ELR (cell line): ENCODE data around the gene APCDD1.

Source experiments
- DNase-seq: peaks from one replicate; pipeline ENCODE4 v3.0.0-alpha.2; 2015; ENCODE audit warnings: low read depth

APCDD1 gene

DNA sequence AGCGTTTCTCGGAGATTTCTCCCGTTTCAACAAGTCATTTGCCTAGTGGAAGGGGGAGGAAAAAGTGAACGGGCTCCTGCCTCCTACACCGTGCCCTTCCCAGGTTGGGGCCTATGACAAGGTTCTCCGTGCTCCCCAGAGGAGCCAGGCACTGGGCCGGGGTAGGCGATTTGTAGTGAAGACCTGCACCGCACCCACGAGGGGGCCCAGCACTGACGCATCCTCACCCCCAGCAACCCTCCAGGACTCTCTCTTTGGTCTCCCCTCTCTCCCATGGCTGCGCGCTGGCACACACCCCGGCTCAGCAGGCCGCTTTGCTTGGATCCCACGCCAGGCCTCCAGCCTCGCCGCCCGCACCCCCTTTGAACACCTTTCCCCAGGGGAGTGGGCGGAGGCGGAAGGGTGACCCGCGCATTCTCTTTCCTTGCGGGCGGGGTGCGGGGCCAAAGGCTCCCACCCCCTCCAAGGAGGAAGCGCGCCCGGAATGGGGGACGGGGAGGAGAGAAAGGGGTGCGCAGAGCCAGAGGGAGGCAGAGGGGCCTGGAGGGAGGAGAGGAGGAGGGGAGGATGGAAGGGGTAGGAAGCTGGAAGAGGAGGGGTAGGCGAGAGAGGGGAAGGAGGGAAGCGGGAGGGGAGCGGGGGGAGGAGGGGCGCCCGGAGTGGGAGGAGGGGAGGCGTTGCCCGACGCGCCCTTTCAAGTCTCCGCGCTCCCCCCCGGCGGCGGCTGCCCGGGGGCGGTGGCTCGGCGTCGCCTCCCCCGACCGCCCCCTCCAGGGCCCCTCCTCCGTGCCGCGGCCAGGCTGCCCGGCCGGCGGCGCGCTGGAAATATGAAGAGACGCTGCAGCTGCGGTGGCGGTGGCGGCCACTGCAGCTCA lies at the start of gene APCDD1:
TSS of gene APCDD1 (plus strand) at position 830 of the 875 bp plus-strand sequence. CDS start 347 bp downstream, outside the sequence.
- DNase-seq = no peak

DNA sequence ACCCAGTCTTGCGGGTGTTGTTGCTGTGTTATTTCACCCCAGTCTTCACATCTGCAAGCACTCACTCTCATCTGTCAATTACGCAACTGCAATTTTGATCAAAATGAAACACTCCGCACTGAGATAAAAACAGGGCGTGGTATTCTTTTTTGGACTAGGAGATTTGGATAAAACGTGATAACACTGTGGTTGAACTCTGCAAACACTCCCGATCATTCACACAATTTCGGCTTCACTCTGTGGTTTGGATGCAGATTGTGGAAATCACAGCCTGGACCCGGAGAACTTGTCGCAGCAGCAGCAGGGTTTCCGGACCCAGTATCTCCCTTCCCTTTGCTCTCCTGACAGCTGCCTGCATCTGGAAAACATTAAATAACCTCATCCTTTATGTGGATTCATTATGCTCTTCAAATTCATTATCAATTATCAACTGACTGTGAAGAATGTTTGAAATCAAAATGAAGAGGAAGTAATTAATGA lies 49.4 kb upstream of the APCDD1 start:
- no peak for DNase-seq

DNA sequence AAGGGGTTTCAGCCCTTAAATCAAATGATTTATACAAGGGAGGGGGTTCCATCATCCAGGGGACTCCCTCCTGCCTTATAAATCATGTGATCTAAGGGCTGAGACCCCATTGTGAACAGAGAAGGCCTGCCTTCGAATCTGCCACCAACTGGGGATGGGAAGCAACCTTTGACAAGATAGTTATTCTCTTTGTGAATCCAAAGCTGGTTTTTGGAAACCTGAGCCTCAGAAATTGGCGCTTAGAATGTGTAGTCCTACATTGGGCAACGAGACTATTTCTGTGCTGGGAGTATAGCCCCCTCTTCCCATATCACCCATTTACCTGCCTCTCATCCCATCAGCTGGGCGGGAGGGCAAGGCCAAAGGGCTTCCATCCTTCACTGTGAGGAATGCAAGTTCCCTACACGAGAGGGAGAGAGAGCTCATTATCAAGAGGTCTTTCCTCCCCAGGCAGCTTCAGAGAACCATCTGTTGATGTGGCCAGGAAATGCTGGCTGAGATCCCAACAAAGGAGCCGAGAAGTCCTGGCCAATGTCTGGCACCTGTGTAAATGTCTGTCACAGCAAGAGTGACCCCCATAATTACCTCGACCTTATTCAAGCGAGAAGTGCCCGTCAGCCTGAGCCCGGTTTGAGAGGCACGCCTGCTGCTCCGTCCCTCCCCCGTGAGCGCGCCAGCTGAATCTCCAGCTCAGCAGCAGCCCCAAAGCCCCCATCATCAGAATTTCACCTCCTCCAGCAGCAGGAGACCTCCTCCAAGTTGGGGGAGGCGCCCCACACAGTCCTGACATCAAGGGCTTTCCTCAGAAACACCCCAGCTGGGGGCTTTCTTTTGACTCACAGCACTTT lies 48.4 kb upstream of the APCDD1 start:
- no peak for DNase-seq

DNA sequence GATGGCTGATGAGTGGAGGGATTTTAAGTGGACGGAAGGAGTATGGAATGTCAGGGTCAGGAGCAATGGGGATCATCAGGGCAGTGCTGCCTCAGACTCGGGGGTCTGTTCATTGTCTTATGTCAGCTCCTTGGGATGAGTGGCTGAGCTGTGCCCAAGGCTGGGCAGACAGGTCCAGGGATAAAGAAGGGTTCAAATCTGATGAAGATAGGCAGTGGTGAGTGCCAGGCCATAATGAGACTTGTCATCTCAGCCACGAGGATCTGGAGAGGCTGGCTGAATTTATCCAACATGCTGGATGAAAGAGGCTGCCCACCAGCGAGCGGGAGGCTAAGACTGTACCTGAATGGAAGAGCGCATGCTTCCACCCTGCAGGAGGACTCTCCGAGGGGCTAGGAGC lies 46.3 kb upstream of the APCDD1 start:
- DNase-seq = no peak

DNA sequence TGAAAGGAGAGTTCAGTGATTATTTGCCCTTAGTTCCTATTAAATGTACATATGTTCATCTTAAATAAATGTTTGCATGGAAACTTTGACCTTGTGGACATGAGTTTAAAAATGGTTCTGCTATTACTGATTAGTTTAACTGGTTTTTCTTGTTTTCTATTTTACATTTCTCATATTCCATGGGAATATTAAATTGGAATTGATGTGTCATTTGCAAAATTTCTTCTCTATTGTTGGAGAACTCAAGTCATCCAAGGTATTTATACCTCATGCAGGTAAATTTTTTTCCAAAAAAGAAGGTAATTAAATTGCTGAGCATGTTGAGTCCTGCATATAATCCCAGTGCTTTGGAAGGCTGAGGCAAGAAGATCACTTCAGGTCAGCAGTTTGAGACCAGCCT lies 45.4 kb upstream of the APCDD1 start:
- no peak for DNase-seq

DNA sequence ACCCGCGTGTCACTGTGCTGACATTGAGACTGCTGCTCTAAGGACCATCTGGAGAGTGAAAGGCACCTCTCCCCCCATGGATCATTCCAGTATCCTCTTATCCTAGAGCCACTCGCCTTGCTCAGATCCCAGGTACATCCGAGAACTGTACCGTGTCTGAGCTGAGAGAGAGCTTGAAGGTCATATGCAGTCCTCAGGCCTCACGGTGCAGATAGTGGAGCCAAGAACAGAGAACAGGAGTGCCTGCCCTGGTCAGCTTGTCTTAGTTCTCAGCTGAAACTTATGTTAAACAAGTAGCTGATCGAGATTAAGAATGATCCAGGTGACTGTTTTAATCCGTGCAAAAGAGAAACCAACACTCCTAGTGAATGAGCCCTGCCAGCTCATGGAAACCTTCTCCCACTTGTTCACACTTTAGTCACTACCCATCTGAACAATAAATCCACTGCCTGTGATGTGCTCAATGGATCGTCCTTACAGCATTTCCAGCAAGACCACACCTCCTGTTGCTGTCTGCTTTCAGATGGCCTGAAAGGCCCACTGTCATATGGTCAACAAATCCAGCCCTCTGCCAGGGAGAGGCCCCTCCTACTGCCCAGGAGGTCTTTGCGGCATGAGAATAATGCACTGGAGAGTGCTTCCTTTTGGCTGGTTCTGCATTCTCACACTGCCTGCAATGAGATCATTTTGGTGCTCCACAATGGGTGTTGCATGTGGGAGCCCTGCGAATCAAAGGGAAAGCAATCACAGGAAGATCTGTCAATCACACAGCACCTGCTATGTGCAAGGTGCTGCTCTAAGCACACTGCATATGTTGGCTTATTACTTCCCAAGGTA lies 43.7 kb upstream of the APCDD1 start:
- DNase-seq = no peak

DNA sequence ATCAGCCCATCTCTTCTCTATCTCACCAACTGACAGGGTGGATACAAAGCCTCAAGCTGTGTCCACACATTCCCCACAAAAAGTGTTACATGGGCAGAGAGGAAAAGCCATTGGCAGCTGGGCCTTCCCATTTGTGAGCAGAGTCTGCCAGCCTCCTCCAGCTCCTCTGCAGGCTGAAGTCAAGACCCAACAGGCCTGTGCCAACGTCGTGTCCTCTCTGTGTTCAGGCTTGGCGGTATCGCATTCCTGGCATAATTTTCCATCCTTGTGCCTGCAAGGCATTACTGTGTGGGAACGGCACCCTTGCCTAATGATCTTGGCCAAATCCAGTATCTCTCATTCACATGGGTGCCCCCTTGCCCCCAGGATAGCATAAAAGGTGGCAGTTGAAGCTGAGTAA lies 41.5 kb upstream of the APCDD1 start:
- DNase-seq = no peak

DNA sequence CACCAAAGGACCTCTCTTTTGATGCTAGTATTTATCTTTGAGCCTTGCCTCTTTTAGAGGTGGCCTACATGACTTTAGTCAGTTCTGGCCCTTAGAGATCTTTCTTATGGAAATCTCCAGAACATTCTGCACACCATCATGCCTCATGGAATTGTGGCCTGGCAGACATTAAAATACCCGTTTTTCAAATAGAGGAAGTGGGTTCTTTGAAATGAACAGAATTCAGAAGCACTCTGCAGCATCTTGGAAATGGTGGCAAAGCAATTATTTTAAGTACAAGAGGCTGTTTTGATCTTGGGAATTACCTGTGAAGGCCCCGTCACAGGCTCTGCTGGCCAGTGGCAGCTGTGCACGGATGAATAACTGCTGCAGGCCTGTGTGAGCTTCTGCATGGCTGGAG lies 40.7 kb upstream of the APCDD1 start:
- no peak for DNase-seq

DNA sequence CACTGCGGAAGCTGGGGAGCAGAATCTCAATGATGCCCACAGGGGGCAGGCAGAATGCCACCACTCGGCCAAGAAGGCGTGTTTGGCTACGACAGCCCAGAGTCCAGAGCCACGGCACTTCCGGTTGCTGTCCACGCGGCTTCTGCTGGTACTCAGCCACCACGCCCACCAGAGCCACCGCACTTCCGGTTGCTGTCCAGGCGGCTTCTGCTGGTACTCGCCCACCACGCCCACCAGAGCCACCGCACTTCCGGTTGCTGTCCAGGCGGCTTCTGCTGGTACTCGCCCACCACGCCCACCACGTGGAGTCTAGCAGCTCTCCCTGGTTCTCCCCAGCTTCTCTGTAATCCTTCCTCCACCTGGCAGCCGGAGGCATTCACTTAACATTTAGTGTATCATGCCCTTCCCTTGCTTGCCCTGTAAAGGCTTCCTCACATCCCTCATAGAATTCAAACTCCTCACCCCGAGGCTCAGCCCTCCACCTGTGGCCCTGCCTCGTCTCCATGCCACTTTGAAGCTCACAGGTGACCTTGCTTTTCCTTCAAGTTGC lies 40.1 kb upstream of the APCDD1 start:
- DNase-seq = no peak

DNA sequence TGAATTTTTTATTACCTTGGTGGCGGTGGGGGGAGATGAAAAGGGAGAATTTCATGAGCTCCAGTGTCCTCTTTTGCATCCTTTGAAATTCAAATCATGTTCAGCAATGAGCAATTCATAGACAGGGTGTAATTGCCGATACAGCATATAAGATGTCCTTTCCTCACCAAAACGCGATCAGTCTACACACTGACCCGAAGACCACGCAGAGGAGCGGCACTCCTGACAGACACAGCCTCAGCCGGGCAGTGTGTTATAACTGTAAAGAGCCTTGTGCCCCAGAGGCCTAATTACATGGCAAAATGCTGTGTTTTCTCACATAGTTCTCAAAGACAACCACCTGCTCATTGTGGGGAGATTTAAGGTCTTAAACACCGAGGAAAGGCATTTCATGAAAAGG lies 38.4 kb upstream of the APCDD1 start:
- DNase-seq = no peak

DNA sequence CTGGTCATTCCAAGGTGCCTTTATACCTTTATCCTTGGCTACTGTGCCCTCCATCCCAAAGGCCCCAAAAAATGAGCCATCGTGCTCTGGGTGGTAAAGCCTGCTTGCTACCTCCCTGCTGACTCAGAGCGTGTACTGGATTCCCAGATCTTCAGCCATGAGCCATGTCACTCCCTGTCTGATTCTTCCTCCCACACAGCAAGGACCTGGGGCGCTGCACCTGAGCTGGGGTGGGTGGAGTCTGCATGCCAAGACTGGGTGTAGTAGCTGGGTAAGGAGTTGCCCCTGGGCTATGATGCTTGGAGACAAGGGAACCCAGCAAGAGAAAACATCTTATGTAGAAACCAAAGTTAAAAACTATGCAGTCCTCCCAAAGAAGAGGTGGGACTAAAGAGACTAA lies 37.2 kb upstream of the APCDD1 start:
- DNase-seq = no peak

DNA sequence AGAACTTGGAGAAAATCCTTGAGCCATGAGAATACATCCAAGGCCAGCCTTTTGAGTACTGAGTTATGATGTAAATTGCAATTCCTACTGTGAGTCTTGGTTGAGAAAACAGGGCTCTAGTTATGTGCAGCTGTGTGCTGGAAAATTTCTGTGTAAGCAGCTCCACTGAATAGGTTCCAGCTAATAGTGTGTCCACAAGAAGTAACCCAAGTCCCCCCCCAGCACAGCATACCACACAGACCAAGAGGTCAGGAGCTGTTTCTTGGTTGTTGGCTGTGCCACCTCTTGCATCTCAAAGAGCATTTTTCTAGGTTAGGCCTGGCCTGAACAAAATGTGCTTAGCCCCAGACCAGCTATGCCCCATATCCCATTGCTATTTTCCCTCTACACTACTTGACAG lies 36.8 kb upstream of the APCDD1 start:
- DNase-seq = no peak

DNA sequence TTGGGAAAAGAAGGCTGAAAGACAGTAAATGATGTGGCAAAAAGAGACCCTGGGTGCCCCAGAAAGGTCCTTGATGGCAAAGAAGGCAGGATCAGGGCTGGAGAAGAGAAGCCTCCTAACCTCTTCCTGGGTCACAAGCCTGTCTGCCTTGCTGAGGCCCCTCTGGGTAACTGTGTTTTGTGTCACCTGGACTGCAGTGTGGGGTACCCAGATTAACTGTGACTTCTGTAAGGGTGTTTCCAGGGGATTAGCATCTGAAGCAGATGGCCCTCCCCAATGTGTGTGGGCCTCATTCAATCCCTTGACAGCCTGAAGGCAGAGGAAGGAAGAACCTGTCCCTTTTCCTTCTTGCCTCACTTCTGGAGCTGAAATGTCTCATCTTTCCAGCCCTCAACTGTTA lies 35.6 kb upstream of the APCDD1 start:
- no peak for DNase-seq

DNA sequence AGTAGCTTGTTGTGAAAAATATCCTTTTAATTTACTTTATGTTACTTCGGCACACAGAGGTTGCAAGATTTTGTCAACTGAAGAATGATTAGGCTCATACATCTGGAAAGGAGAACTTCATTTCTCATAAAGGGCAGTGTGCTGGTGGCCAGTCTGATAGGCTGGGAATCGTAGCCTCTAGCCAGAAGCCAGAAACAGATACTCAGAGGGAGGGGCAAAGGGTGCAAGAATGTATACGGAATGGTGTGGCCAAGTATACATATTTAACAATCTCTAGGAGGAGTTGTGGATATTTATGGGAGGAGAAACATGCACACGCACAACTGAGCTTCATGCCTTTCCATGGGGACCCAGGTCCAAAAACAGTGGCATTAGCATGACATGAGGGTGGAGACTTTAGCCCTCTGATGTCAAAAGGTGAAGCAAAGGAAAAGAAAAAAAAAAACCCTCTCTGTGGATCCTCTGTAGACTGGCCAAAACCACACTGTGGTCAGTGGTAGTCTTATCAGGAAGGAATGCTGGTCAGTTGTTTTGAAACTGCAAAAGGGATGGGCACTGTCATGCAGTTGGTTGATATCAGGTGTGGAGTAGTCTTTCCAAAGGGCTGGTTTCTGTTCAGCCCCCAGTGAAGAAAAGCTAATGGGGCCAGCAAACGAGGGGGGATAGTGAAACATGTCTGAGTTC lies 34.9 kb upstream of the APCDD1 start:
- DNase-seq = no peak

DNA sequence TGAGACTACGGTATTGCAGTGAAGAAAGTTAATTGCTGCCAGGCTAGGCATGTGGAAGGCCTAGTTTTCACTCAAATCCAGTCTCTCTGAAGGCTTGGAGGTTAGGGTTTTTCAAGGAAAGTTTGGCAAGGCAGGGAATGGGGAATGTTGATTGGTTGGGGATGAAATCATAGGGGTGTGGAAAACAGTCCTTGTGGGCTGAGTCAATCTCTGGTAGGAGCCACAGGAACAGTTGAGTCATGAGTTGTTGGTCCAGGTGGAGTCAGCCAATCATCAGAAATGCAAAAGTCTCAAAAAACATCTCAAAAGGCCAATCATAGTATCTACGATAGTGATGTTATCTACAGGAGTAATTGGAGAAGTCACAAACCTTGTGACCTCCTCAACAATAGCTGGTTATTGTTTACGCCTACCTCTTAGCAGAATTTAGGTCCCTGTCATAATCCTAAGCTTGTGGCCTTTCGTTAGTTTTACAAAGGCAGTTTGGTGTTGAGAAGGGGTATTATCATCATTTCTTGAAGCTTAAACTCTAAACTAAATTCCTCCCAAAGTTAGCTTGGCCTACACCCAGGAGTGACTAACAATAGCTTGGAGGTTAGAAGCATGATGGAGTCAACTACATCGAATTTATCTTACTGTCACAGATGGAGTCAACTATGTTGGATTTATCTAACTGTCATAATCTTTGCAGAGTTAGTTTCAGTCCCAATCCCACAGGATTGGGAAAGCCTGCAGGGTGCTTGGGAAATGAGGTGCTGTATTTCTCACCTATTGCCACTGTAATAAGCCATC lies 33.7 kb upstream of the APCDD1 start:
- DNase-seq = no peak

DNA sequence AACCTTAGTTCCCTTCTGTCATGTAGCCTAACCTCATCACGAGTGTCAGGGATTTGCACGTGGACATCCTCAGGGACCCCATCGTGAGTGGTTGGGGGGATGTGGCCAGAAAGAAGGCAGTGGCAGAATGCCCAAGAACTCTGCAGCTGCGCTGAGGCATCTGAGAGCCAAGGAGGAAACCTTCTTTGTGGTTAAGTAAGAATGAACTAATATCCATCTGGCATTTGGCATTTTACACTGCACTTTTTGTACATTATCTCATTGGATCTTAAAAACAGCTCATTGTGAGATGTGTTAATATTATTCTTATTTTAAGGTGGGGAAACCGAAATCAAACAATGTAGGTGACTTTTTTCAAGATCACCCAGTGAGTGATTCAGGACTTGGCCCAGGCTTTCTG lies 32.6 kb upstream of the APCDD1 start:
- DNase-seq = no peak

DNA sequence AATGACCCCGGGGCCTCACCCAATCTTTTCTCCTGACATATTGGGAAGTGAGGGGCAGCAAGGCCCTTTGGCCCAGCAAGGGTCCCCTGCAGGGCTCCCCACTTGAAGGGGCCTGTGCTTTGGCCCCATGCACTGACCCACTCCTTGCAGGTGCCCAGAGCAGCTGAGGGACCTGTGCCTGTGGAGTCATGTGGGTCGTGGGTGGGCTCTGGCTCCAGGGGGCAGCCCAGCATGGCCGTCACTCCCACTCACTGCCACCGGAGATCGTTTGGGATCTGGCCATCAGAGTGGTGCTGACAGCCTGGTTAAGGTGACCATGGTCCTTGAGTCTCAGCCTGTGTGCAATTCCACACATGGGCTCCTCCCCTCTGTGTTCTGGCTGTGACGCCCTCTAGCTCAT lies 31.7 kb upstream of the APCDD1 start:
- no peak for DNase-seq

DNA sequence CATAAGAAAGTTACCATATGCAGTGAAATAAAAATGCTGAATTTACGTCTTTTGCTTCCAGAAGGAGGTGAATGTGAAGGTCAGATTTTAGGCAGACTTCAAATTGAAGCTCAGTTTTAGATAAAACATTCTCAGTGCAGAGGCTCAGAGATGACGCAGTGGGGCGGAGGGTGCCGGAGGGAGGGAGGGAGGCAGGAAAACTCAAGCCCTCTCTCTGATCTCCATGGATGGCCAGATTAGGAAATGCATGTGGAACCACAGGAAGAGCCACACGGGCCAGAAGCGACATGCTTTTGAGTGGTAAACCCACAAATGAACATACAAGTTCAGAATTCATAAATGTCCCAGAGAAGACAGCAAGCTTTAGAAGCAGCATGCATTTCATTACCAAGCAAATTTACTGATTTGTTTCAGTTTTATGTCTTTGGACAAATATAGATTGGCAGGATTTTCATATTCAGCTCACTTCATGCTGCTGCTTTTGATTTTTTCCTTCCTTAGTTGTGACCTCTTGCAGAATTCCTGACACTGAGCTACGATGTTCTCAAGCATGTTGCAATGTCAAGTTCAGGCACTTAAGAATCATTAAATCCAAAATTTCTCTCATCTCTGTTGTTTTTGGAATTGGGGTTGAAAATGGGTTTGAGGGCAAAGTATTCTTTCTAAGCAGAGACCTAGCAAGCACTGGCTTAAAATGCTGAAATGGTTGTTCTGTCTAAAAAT lies 29.7 kb upstream of the APCDD1 start:
- DNase-seq = no peak

DNA sequence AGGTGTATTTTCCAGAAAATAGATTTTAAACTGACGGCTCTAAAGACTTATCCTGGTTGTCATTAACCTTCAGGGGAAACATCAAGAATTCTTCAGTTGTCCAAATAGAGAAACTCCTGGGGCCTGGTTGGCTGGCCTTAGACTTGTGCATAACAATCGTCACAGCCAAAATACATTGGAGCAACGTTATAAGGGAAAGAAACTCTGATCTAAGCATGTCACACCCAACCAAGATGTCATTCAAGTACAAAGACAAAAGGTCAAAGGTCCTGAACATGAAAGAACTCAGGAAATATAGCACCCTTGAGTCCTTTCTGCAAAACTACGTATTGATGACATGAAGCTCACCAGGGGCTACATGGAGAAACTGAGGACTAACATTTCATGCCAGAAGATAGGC lies 23.8 kb upstream of the APCDD1 start:
- DNase-seq = no peak

DNA sequence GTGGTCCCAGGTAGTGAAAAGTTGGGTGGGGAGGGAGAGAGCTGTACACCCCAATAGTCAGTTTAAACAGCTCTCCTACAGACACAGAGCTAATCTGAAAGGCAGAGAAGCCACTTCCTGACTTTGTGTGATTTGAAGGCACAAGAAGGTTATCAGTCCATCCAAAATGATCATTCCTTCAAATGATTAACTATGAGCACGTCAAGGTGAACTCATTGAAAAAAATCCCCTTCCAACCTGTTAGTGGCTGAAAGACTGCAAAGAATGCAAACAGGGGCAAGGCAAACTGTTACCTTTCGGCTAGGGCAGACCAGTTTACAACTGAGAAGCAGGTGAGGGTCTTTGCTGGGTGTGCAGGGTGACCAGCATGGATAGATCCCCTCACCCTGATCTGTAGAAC lies 22.8 kb upstream of the APCDD1 start:
- DNase-seq = no peak
